Immature natural killer cell (primary cell): ENCODE data around the gene DDX49. TPM values are rescaled to one million over a fixed set of nuclear protein-coding genes. Genes with fewer than 3 reads are reported as not detected.
"Not testable (repeated sequence)": the region's sequence is repeated elsewhere in the genome, so short reads cannot be mapped to it uniquely, and the experiment has no call there.

Source experiments
- DNase-seq, 3 donors: peaks; one replicate each; pipeline ENCODE4 v3.0.0; 2022; ENCODE audit warnings: mixed read lengths in 1 of 3
- H3K27ac Mint-ChIP-seq, 6 donors: one replicate each; pipeline ENCODE4 v1.8.0; 2020; ENCODE audit warnings: mixed read lengths in 6 of 6, mild to moderate bottlenecking in 5 of 6, inconsistent platforms in 4 of 6, moderate library complexity in 3 of 6
- H3K27me3 Mint-ChIP-seq, 3 donors: one replicate each; pipeline ENCODE4 v1.8.0; 2020 to 2021; ENCODE audit warnings: low read depth in 3 of 3, mild to moderate bottlenecking in 3 of 3, mixed read lengths in 3 of 3, moderate library complexity in 3 of 3, inconsistent platforms in 1 of 3
- H3K36me3 Mint-ChIP-seq, 3 donors: one replicate each; pipeline ENCODE4 v1.8.0; 2020; ENCODE audit warnings: mixed read lengths in 3 of 3, inconsistent platforms in 2 of 3, mild to moderate bottlenecking in 2 of 3
- H3K4me1 Mint-ChIP-seq, 2 donors: one replicate each; pipeline ENCODE4 v1.8.0; 2020; ENCODE audit warnings: inconsistent platforms in 2 of 2, mild to moderate bottlenecking in 2 of 2, mixed read lengths in 2 of 2, moderate library complexity in 1 of 2
- H3K4me3 Mint-ChIP-seq, 5 donors: one replicate each; pipeline ENCODE4 v1.8.0; 2020; ENCODE audit warnings: mild to moderate bottlenecking in 5 of 5, mixed read lengths in 5 of 5, inconsistent platforms in 3 of 5, moderate library complexity in 3 of 5
- H3K9me3 Mint-ChIP-seq, 6 donors: one replicate each; pipeline ENCODE4 v1.8.0; 2020; ENCODE audit warnings: mild to moderate bottlenecking in 6 of 6, mixed read lengths in 6 of 6, inconsistent platforms in 4 of 6, moderate library complexity in 3 of 6
- polyA plus RNA-seq, 3 donors: library from polyadenylated mRNA; unstranded; fragments of 300-500 nt; fragmentation: Illumina TruSeq; gene quantifications; one replicate each; pipeline ENCODE4 v1.2.3, GENCODE V29; 2021

Gene DDX49
- polyA plus RNA-seq, 3 donors from 2014 or later, result 33.1 to 54.2 (median 48.9) TPM

DNA sequence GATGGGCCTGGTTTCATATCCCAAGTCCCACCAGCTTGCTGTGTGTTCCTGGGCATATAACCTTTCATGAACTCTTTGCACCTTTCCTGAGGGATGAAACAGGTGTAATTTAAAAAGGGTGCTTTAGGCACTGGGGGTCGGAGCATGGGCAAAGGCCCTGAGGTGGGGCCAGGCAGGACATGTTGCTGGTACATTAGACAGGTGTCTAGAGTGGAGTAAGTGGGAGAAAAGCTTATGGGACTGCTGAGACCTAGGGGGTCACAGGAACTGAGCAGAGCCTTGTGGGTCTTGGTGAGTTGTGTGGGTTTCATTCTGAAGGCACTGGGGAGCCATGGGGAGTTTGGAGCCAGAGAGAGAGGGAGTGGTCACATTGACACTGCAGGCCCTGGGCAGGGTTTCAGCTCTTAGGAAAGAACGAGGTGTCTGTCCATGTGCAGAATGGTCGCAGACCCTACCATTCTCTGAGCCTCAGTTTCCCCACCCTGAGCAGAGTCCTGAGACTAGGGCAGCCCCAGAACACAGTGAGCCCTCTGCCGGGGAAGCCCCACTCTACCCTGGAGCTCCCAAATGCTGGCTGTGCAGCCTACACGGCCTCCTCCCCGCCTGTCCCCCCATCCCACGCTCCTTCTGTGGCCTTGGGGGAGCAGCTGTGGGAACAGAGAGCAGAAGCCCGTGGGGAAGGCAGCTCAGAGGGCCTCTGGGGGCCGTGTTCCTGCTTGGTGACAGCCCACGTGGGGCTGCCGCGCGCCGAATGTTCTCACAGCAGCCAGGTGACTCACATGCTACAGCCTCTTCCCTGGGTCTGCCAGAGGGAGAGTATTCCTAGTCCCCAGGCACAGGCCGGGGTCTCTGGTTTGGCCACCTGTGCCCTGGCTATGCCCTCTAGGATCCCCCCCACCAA lies 28.8 kb downstream of the DDX49 start:
- Mint-ChIP-seq H3K9me3 (no peaks in the 10 kb centered on the region), H3K27me3 (peaks cover 5 to 12% (median 11%) of the 10 kb centered on the region in 3 donors), H3K36me3 (no peaks in the 10 kb centered on the region), H3K27ac (no peak overlapping the region), H3K4me3 (peak overlapping the region in 1 of 5 donors; percentile 30), H3K4me1 (peaks cover 6 to 12% of the 10 kb centered on the region in 2 donors)
- no peak for DNase-seq

DNA sequence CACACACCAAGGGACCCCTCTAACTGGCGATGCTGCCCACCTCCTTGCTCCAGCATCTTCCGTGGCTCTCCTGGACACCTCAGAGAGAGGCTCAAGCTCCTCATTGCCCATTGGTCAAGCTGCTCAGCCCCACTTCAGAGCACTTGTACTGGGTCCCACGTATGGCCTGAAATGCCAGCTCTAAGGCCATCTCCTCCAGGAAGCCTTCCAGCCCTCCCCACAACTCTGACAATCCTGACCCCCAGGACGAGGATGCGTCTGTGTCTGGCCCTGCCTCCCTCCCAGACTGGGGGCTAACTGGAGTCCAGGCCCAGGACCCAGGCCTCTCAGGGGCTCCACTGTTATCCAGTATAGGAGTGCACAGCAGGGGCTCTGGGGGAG lies 29.5 kb downstream of the DDX49 start:
- H3K27me3 Mint-ChIP-seq, result peaks cover 5 to 12% (median 11%) of the 10 kb centered on the region in 3 donors
- no peaks in the 10 kb centered on the region for H3K9me3 Mint-ChIP-seq
- no peaks in the 10 kb centered on the region for H3K36me3 Mint-ChIP-seq
- H3K4me3 Mint-ChIP-seq, result peak overlapping the region in 2 of 5 donors; percentile 30 to 48
- no peak for DNase-seq
- peaks cover 6 to 12% of the 10 kb centered on the region in 2 donors for H3K4me1 Mint-ChIP-seq
- no peak overlapping the region for H3K27ac Mint-ChIP-seq

DNA sequence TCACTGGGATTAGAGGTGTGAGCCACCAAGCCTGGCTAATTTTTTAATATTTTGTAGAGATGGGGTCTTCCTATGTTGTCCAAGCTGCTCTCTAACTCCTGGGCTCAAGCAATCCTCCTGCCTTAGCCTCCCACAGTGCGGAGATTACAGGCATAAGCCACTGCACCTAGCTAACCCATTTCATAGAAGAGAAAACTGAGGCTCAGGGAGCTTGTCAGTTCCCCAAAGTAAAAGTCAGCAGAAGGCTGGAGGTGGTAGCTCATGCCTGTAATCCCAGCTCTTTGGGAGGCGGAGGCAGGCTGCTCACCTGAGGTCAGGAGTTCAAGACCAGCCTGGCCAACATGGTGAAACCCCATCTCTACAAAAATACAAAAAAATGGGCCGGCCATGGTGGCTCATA lies 30.3 kb downstream of the DDX49 start:
- DNase-seq, result no peak
- Mint-ChIP-seq H3K27me3 (peaks cover 5 to 14% (median 11%) of the 10 kb centered on the region in 3 donors), H3K4me3 (peak overlapping the region in 1 of 5 donors; percentile 20), H3K27ac (peak overlapping the region in 1 of 6 donors; percentile 46), H3K36me3 (no peaks in the 10 kb centered on the region), H3K9me3 (no peaks in the 10 kb centered on the region), H3K4me1 (peaks cover 6 to 12% of the 10 kb centered on the region in 2 donors)

DNA sequence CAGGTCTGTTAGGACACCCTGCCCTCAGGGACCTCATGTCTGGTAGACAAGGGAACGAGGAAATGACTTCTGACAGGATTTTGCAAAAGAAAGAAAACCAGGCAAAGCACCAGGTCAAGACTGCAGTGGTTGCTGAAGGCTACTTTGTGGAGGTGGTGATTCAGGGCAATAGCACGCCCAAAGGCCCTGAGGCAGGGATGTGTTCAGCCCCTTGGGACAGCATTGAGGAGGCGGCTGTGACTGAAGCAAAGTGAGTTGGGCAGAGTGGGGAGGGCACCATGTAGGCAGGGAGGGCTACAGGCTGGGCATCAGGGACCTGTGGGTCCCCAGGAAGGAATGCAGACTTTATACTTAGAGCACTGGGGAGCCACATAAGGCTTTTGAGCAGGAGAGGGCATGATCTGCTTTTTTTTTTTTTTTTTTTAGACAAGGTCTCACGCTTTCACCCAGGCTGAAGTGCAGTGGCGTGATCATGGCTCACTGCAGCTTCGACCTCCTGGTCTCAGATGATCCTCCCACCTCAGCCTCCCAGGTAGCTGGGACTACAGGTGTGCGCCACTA lies 32.3 kb downstream of the DDX49 start:
- Mint-ChIP-seq H3K4me3 (no peak overlapping the region), H3K27ac (no peak overlapping the region), H3K27me3 (peaks cover 1 to 10% (median 6%) of the 10 kb centered on the region in 3 donors), H3K9me3 (no peaks in the 10 kb centered on the region), H3K4me1 (peaks cover 6 to 12% of the 10 kb centered on the region in 2 donors), H3K36me3 (no peaks in the 10 kb centered on the region)
- DNase-seq, result no peak

DNA sequence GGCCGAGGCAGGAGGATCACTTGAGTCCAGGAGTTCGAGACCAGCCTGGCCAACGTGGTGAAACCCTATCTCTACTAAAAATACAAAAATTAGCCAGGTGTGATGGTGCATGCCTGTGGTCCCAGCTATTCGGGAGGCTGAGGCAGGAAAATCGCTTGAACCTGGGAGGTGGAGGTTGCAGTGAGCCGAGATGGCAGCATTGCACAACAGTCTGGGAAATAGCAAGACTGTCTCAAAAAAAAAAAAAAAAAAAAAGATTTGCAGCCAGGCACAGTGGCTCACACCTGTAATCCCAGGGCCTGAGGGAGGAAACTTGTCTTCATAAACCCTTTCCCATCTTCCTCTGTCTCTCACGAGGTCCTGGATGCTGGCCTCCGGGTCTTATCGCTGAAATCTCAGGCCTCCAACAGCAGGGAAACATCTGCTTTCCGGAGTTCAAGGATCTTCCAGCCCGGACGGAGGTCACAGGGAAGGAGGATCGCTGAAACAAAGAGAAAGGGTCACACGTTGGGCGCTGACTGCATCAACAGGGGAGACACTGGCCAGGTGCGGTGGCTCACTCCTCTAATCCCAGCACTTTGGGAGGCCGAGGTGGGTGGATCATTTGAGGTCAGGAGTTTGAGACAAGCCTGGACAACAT lies 33.0 kb downstream of the DDX49 start:
- H3K27me3 Mint-ChIP-seq, result peaks cover 1 to 10% (median 6%) of the 10 kb centered on the region in 3 donors
- DNase-seq, H3K36me3 Mint-ChIP-seq, H3K9me3 Mint-ChIP-seq, H3K27ac Mint-ChIP-seq, H3K4me3 Mint-ChIP-seq: not testable (repeated sequence)
- H3K4me1 Mint-ChIP-seq, result peaks cover 6 to 11% of the 10 kb centered on the region in 2 donors

DNA sequence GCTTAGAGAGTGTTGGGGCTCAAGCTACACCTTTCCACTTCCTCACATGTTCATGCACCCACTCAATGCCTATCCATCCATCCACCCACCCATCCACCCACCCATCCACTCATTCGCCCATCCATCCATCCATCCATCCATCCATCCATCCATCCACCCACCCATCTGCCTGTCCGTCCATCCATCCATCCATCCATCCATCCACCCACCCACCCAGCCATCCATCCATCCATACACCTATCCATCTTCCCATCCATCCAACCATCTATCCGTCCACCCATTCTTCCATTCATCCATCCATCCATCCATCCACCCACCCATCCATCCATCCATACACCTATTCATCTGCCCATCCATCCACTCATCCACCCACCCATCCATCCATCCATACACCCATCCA lies 34.6 kb downstream of the DDX49 start:
- peaks cover 3 to 11% (median 4%) of the 10 kb centered on the region in 3 donors for H3K27me3 Mint-ChIP-seq
- no peaks in the 10 kb centered on the region for H3K36me3 Mint-ChIP-seq
- no peak overlapping the region for H3K27ac Mint-ChIP-seq

DNA sequence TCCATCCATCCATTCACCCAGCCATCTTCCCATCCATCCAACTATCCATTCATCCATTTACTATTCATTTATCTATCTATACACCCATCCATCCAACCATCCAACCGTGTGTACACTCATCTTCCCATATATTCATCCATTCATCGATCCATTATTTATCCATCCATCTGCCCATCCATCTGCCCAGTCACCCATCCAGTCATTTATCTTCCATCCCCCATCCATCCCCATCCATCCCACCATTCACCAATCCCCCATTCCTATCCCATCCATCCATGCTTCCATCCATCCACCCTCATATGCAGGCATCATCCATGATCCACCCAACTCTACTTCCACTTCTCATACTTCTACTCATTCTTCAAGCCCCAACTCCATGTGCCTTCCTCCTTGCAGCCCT lies 35.5 kb downstream of the DDX49 start:
- no peak overlapping the region for H3K27ac Mint-ChIP-seq
- no peak for DNase-seq
- no peaks in the 10 kb centered on the region for H3K9me3 Mint-ChIP-seq
- no peak overlapping the region for H3K4me3 Mint-ChIP-seq
- peaks cover 2 to 6% (median 3%) of the 10 kb centered on the region in 3 donors for H3K27me3 Mint-ChIP-seq
- no peaks in the 10 kb centered on the region for H3K36me3 Mint-ChIP-seq
- no peaks in the 10 kb centered on the region for H3K4me1 Mint-ChIP-seq

More for the DNA sequence above, 34.6 kb downstream of the DDX49 start:
- Mint-ChIP-seq H3K4me3 (no peak overlapping the region), H3K9me3 (no peaks in the 10 kb centered on the region), H3K4me1 (peaks cover 2 to 6% of the 10 kb centered on the region in 2 donors)
- no peak for DNase-seq

DNA sequence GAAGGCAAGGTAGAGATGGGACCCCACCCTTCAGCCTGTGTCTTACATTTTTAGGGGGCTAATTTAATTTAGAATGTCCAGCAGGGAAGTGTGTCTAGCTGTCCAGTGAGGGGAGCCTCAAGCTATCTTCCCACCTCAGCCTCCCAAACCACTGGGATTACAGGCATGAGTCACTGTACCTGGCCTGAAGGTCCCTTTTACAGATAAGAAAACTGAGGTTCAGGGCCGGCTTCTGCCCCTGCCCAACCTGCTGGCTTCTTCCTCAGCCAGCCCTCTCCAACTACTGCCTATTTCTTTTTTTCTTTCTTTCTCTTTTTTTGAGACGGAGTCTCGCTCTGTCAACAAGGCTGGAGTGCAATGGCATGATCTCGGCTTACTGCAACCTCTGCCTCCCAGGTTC lies 40.9 kb downstream of the DDX49 start:
- Mint-ChIP-seq H3K36me3 (no peaks in the 10 kb centered on the region), H3K4me1 (peaks cover 2 to 11% of the 10 kb centered on the region in 2 donors), H3K9me3 (no peaks in the 10 kb centered on the region), H3K27ac (no peak overlapping the region), H3K27me3 (peaks cover 3 to 7% (median 3%) of the 10 kb centered on the region in 3 donors), H3K4me3 (no peak overlapping the region)
- no peak for DNase-seq

DNA sequence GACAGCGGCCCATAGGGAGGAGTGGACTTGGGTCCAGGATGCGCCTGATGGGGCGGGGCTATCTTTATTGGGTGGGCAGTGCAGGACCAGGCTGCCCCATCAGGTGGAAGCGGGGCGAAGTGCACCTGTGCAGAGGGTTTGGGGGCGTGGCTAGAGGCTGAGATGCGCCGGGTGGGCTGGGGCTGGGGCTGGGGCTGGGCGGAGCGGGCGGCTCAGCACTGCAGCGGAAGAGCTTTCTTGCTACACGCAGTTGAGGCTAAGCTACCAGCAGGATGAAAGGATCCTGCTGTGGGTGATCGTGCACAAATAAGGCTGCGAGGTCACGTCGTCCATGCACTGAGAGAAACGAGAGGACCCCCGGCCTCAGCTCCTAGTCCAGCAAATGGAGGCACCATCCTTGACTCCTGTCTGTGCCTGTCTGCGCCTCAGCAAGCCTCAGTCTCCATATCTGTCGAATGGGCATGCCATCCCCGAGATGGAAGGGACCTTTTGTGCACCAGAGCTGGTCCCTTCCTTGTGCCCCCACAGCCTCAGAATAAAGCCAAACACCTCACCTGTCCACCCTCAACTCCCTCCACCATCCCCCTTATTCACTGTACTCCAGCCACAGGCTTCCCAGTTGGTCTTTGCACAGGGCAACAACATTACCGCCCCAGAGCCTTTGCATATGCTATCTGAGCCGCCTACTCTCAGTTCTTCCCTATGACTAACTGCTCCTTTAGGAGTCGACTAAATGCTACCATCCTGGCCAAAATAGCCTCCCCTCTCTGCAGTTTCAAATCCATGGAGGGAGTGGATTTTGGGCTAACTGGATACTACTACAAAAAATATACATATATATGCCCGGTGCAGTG lies 42.5 kb downstream of the DDX49 start:
- Mint-ChIP-seq H3K9me3 (no peaks in the 10 kb centered on the region), H3K27me3 (peaks cover 4 to 7% (median 6%) of the 10 kb centered on the region in 3 donors), H3K4me1 (peaks cover 2 to 11% of the 10 kb centered on the region in 2 donors), H3K4me3 (no peak overlapping the region), H3K36me3 (no peaks in the 10 kb centered on the region), H3K27ac (no peak overlapping the region)
- no peak for DNase-seq

DNA sequence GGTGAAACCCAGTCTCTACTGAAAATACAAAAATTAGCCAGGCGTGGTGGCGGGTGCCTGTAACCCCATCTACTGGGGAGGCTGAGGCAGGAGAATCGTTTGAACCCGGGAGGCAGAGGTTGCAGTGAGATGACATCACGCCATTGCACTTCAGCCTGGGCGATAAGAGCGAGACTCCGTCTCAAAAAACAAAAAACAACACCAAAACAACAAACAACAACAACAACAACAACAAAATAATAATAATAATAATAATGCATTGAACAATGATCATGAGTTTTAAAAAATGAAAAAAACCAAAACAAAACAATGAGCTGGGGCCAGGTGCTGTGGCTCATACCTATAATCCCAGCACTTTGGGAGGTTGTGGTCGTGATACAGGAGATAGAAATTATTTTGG lies 44.6 kb downstream of the DDX49 start:
- Mint-ChIP-seq H3K36me3 (peaks cover 0 to 3% (median 0%) of the 10 kb centered on the region in 3 donors), H3K4me3 (no peak overlapping the region), H3K9me3 (no peaks in the 10 kb centered on the region), H3K4me1 (peaks cover 2 to 11% of the 10 kb centered on the region in 2 donors), H3K27ac (no peak overlapping the region), H3K27me3 (peaks cover 4 to 6% (median 4%) of the 10 kb centered on the region in 3 donors)
- DNase-seq, result no peak

DNA sequence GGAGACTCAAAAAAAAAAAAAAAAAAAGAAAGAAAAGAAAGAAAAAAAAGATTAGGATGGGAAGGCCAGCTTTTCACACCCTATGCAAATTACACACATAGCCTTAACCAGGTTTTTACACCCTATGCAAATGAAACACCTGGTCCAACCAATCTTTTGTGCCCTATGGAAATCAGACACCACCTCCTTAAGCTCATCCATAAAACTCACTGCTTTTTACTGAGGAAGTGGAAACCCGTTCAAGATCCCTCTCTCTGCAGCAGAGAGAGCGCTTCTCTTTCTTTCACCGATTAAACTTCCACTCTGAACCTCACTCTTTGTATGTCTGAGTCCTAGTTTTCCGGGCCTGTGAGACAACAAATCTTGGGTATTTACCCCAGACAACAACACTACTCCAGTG lies 46.8 kb downstream of the DDX49 start:
- H3K27ac Mint-ChIP-seq, result no peak overlapping the region
- H3K4me1 Mint-ChIP-seq, result peaks cover 2 to 11% of the 10 kb centered on the region in 2 donors
- H3K27me3 Mint-ChIP-seq, result peaks cover 1 to 6% (median 4%) of the 10 kb centered on the region in 3 donors
- H3K36me3 Mint-ChIP-seq, result peaks cover 0 to 3% (median 0%) of the 10 kb centered on the region in 3 donors
- no peaks in the 10 kb centered on the region for H3K9me3 Mint-ChIP-seq
- no peak for DNase-seq
- no peak overlapping the region for H3K4me3 Mint-ChIP-seq

DNA sequence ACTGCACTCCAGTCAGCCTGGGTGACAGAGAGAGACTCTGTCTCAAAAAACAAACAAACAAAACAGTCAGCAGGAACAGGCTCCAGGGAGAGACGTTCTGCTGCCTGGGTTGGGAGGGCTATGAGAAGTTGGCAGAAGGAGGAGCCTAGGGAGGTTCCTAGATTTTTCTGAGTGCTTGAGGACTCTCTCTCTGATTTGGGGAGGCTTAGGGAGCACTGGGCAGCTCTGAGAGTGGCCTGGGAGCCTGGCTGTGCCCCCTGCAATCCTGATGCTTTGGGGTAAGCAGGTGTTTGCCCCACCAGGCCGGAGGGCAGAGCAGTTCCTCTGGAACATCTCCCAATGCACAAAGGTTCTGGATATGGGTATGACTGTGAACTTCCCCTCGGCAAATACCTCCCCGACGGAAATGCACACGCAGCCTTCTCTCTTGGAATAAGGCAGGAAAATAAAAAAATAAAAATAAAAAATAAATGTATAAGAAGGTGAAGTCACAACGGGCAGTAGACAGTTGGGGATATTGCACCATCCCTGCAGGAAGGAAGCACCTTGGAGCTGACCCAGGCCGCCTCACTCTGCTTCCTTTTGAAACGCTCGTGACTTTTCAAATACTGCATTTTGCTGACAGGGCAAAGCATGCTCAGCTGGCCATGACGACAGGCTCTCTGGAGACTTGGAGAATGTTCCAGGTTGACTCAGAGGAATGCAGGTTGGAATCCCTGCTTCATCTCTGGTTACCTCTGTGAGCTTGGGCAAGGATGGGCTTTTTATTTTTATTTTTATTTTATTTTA lies 48.0 kb downstream of the DDX49 start:
- peaks cover 0 to 3% (median 0%) of the 10 kb centered on the region in 3 donors for H3K36me3 Mint-ChIP-seq
- no peak overlapping the region for H3K27ac Mint-ChIP-seq
- no peak overlapping the region for H3K4me3 Mint-ChIP-seq
- H3K27me3 Mint-ChIP-seq, result peaks cover 0 to 4% (median 4%) of the 10 kb centered on the region in 3 donors
- H3K4me1 Mint-ChIP-seq, result no peaks in the 10 kb centered on the region
- DNase-seq, result no peak
- H3K9me3 Mint-ChIP-seq, result no peaks in the 10 kb centered on the region
